K562 (cell line): ENCODE results near the gene VSIG10L. TPM values are rescaled to one million over a fixed set of nuclear protein-coding genes. Genes with fewer than 3 reads are reported as not detected.

ENCODE experiments used
- AFF4 ChIP-seq: sonication (generic); formaldehyde crosslinking; IDR thresholded peaks from 2 replicates; pipeline ENCODE4 v1.8.0; 2023; ENCODE audit warnings: mild to moderate bottlenecking, missing genetic modification reagents
- CHCHD3 ChIP-seq: fragments of 250-450 bp; sonication (Bioruptor Pico); IDR thresholded peaks from 2 replicates; pipeline ENCODE4 v2.1.2; 2022; ENCODE audit warnings: mild to moderate bottlenecking
- DIDO1 ChIP-seq: fragments of 450-650 bp; IDR thresholded peaks from 2 replicates; pipeline ENCODE4 v1.6.1; 2016; ENCODE audit warnings: low read depth, missing biosample characterization, missing genetic modification characterization
- MAX ChIP-seq: sonication (generic); formaldehyde crosslinking; IDR thresholded peaks from 2 replicates; pipeline ENCODE4 v1.9.0; 2022; ENCODE audit warnings: mild to moderate bottlenecking, missing genetic modification reagents
- MAZ ChIP-seq, 2 experiments: fragments of 450-650 bp in 1 of 2; sonication (generic) in 1 of 2; formaldehyde crosslinking; IDR thresholded peaks in 1 of 2; conservative IDR thresholded peaks in 1 of 2; 2 replicates each; pipeline versions ENCODE4 v1.4.0 to v1.5.0; 2020; ENCODE audit warnings: mild to moderate bottlenecking in 1 of 2, missing genetic modification reagents in 1 of 2
- NKRF ChIP-seq: fragments of 450-650 bp; IDR thresholded peaks from 2 replicates; pipeline ENCODE4 v1.6.1; 2016; ENCODE audit warnings: borderline replicate concordance
- POLR2A ChIP-seq: fragments of 450-650 bp; conservative IDR thresholded peaks from 2 replicates; pipeline ENCODE4 v1.6.1; 2016
- RBBP5 ChIP-seq: fragments of 200-600 bp; sonication (generic); IDR thresholded peaks from 2 replicates; pipeline ENCODE4 v1.6.1; 2012; ENCODE audit warnings: borderline replicate concordance, mild to moderate bottlenecking, low read length, control low read depth, inconsistent platforms; ENCODE audit not compliant: insufficient read depth, poor library complexity, severe bottlenecking
- RBFOX2 ChIP-seq: fragments of 200-400 bp; formaldehyde crosslinking; IDR thresholded peaks from 2 replicates; pipeline ENCODE4 v1.6.1; 2017; ENCODE audit warnings: low read depth, mild to moderate bottlenecking, low read length, moderate library complexity
- SMAD2 ChIP-seq: fragments of 150-350 bp; IDR thresholded peaks from 2 replicates; pipeline ENCODE4 v1.6.1; 2014; ENCODE audit warnings: low read depth, mild to moderate bottlenecking, low read length
- SMAD4 ChIP-seq: fragments of 250-450 bp; sonication (Bioruptor Pico); conservative IDR thresholded peaks from 2 replicates; pipeline ENCODE4 v1.8.0; 2021; ENCODE audit warnings: inconsistent platforms, mild to moderate bottlenecking, moderate library complexity
- SREBF1 ChIP-seq: fragments of 150-350 bp; IDR thresholded peaks from 2 replicates; pipeline ENCODE4 v1.6.1; 2014; ENCODE audit warnings: antibody characterized with exemption, low read depth, low read length, borderline replicate concordance
- TAF7 ChIP-seq: fragments of 450-650 bp; IDR thresholded peaks from 2 replicates; pipeline ENCODE4 v1.6.1; 2016; ENCODE audit warnings: missing genetic modification characterization, missing compliant biosample characterization
- TAF9B ChIP-seq: fragments of 450-650 bp; IDR thresholded peaks from 2 replicates; pipeline ENCODE4 v1.6.1; 2018; ENCODE audit warnings: mild to moderate bottlenecking; ENCODE audit not compliant: partially characterized antibody
- THRB ChIP-seq: fragments of 450-650 bp; formaldehyde crosslinking; conservative IDR thresholded peaks from 2 replicates; pipeline ENCODE4 v1.4.0; 2022; ENCODE audit warnings: mild to moderate bottlenecking, missing genetic modification characterization
- ZNF280B ChIP-seq: fragments of 250-450 bp; sonication (Bioruptor Pico); IDR thresholded peaks from 2 replicates; pipeline ENCODE4 v1.5.1; 2021; ENCODE audit warnings: mild to moderate bottlenecking
- ZNF354B ChIP-seq: fragments of 250-450 bp; sonication (Bioruptor Pico); IDR thresholded peaks from 2 replicates; pipeline ENCODE4 v1.4.0; 2020
- ZNF830 ChIP-seq: fragments of 250-450 bp; sonication (Bioruptor Pico); IDR thresholded peaks from 2 replicates; pipeline ENCODE4 v1.5.0; 2021; ENCODE audit warnings: mild to moderate bottlenecking
- polyA plus RNA-seq, 8 experiments: library from polyadenylated mRNA; depleted of rRNA in 4 of 8; stranded (reverse) in 5 of 8; unstranded in 3 of 8; fragments of >200 nt; fragmentation: Nextera tagmentation in 2 of 8; fragmentation: Illumina TruSeq in 1 of 8; extraction: Ambion mirVana in 2 of 8; extraction: Trizol in 1 of 8; gene quantifications; 2 replicates each; pipeline versions ENCODE4 v1.2.1 to v1.2.3, GENCODE V29; 2011 to 2014; ENCODE audit warnings: inconsistent platforms in 1 of 8, missing spikeins in 1 of 8
- total RNA-seq, 7 experiments: library from RNA; depleted of rRNA in 6 of 7; stranded (reverse); fragments of >200 nt in 6 of 7; fragmentation: Illumina TruSeq in 2 of 7; extraction: Trizol in 2 of 7; gene quantifications; 2 replicates each; pipeline versions ENCODE4 v1.2.1 to v1.2.3, GENCODE V29; 2011 to 2021; ENCODE audit warnings: low replicate concordance in 1 of 7

VSIG10L gene
- total and polyA plus RNA-seq, 9 of the 15 experiments (the other 6 are each of a cell fraction or from before 2014, with no cell fraction given): 1.1 to 7.6 (median 2.2) TPM

GRCh38 chr19:51365965-51366388, 24.0 kb upstream of the VSIG10L start, which contains the start of gene ETFB (continued):
- no peak for TF ChIP-seq ZNF280B (CRISPR knock-in tag)
- peak; percentile 55 for TF ChIP-seq RBBP5
- peak; percentile 48 for TF ChIP-seq TAF9B
- TF ChIP-seq SMAD4 (CRISPR knock-in tag): no peak
- 0 out of 2 replicates have a peak, but pooled peaks have one; percentile 56 for TF ChIP-seq NKRF
- no peak for TF ChIP-seq ZNF830 (CRISPR knock-in tag)
- TF ChIP-seq THRB: no peak
- TF ChIP-seq CHCHD3 (CRISPR knock-in tag): no peak
- no peak for TF ChIP-seq SREBF1
- peak in 1 of 2 experiments; percentile 15; a peak in 1 of 4 replicates for TF ChIP-seq MAZ (CRISPR knock-in tag; conservative IDR thresholded peaks at IDR 0.05 in 1 of 2, IDR thresholded peaks at IDR 0.05 in 1 of 2)
- TF ChIP-seq DIDO1 (tag): no peak
- peak; percentile 36; the same call in 1 of the 2 replicates for TF ChIP-seq TAF7 (tag)
- no peak for TF ChIP-seq SMAD2
- peak; percentile 62; the same call in 1 of the 2 replicates for TF ChIP-seq MAX (CRISPR knock-in tag)
- no peak for TF ChIP-seq ZNF354B (CRISPR knock-in tag)
- TF ChIP-seq AFF4 (CRISPR knock-in tag): peak; percentile 53; the same call in 1 of the 2 replicates
- peak; percentile 76 for TF ChIP-seq RBFOX2
- TF ChIP-seq POLR2A: 0 out of 2 replicates have a peak, but pooled peaks have one; percentile 7
